Skin of body (tissue), 2 donors: ENCODE data around the gene SLC24A4. TPM values are rescaled to one million over a fixed set of nuclear protein-coding genes. Genes with fewer than 3 reads are reported as not detected.

Experiments
- DNase-seq: peaks from one replicate; lab custom pipeline; 2025; lab: John Stamatoyannopoulos, UW
- total RNA-seq: library from RNA; depleted of rRNA; stranded (reverse); fragments of >200 nt; gene quantifications from one replicate; pipeline ENCODE4 v1.2.3, GENCODE V29; 2014

The SLC24A4 gene
- total RNA-seq, 1 donor from 2014 or later, result 0.49 TPM

GRCh38 chr14:92542766-92543554 lies 220.0 kb downstream of the SLC24A4 start:
- no peak for DNase-seq

GRCh38 chr14:92544051-92544720 lies 221.2 kb downstream of the SLC24A4 start:
- no peak for DNase-seq

DNA sequence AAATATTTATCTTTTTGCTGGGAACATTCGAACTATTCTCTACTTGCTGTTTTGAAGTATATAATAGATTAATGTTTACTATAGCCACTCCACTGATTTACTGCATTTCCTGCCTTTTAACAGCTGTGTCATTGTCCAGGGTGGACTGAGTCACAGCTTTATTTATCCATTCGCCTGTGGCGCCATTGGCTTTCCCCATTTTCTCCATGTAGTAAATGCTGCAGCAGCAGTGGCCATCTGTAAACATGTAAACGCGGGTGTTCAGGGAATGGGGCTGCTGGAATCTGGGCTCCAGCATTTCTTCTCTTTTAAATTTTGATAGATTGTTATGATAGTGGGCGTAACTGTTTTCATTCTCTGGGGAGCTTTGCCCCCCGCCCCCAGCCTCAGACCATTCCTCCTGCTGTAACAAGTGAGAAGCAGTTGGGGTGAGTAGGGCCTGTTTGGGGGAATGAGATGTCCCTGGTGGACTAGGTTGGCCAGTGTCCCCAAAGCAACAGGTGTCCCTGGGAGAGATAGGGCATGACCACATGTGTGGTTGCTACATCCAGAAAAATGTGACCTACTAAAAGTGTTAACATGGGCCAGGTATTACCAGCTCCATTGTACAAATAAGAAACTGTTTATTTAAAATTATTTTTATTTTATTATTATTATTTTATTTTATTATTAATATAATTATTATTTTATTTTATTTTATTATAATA lies 223.5 kb downstream of the SLC24A4 start:
- DNase-seq, result no peak

- no peak for DNase-seq
These were observed 226.3 kb downstream of the SLC24A4 start for GRCh38 chr14:92549105-92549858.

DNA sequence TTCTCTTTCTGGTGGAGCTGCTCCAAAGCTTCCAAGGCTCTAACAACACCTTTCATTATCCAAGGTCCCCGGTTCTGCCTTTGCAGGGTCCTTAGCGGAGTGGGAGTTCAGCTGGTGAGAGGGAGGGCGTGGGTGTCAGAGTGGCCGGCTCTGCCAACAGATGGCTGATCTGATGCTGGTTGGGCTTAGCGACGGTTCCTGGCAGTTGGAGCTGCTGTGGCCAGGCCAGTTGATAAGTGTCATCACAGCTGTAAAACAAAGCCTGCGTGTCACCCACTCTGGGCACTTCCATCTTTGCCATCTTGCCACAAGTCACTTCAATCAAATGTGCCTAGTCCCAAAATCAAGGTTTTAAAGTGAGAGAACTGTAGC lies 226.9 kb downstream of the SLC24A4 start:
- no peak for DNase-seq

Other genes with a start within 250 kb of the SLC24A4 start
- 55.3 TPM for gene ATXN3, start 216.6 kb upstream of the SLC24A4 start, total RNA-seq
- 131 TPM for gene NDUFB1, start 201.5 kb upstream of the SLC24A4 start, total RNA-seq
- 20.4 TPM for gene CPSF2, start 201.2 kb upstream of the SLC24A4 start, total RNA-seq
- 8.2 TPM for gene RIN3, start 190.6 kb downstream of the SLC24A4 start, total RNA-seq